ENCODE results near the gene STK31.

- TF ChIP-seq PKNOX1 (IDR thresholded peaks at IDR 0.05) (no peak), SUZ12 (IDR thresholded peaks at IDR 0.05) (no peak), L3MBTL2 (conservative IDR thresholded peaks at IDR 0.05) (no peak), FOXM1 (IDR thresholded peaks at IDR 0.05; ENCODE audit: borderline replicate concordance) (no peak), TARDBP (IDR thresholded peaks at IDR 0.05) (no peak), CTBP1 (IDR thresholded peaks at IDR 0.05; ENCODE audit: borderline replicate concordance) (no peak), SP1 (IDR thresholded peaks at IDR 0.05) (no peak), NFRKB (IDR thresholded peaks at IDR 0.05) (no peak), HDGF (IDR thresholded peaks at IDR 0.05; ENCODE audit: borderline replicate concordance) (no peak)
These were observed 18.7 kb upstream of the STK31 start for GRCh38 chr7:23691320-23691719.

Measured in HEK293T (cell line).